HepG2 (cell line): ENCODE results near the gene MICAL3. TPM values are rescaled to one million over a fixed set of nuclear protein-coding genes. Genes with fewer than 3 reads are reported as not detected.

Source experiments
- ATAC-seq: fragments of 200-7000 bp; cut with Tn5 transposase; 3 replicates; pipeline ENCODE4 v1.9.1; 2020; ENCODE audit warnings: mild to moderate bottlenecking, moderate library complexity
- BruUV-seq: library from RNA; stranded (reverse); fragments of 400-500 nt; replicated peaks from 2 replicates; lab custom pipeline; 2021; lab: Mats Ljungman, UMichigan
- CTCF ChIA-PET: fragments of 300-600 bp; formaldehyde crosslinking; extraction: SDS; loops from one replicate; lab custom pipeline; 2021; ENCODE audit warnings: low total read pairs, inconsistent platforms, low intra/inter-chr PET ratio; lab: Yijun Ruan, JAX
- POLR2A ChIA-PET: fragments of 350-600 bp; sonication (Branson Sonifier 250); formaldehyde crosslinking; loops from one replicate; lab custom pipeline; 2020; ENCODE audit warnings: antibody characterized with exemption, inconsistent platforms; lab: Yijun Ruan, JAX
- DNase-seq: peaks from one replicate; pipeline ENCODE4 v3.0.0-alpha.2; 2015; ENCODE audit warnings: low spot score
- FAIRE-seq: peaks from 3 replicates; lab custom pipeline; 2011; peaks lifted over from hg19 to GRCh38; lab: Jason Lieb, UNC
- H2AFZ ChIP-seq: one replicate; pipeline ENCODE4 v1.6.1; 2011; ENCODE audit warnings: low read length, inconsistent platforms
- H3K27ac ChIP-seq: fragments of 300-600 bp; 3 replicates; pipeline ENCODE4 v1.8.0; 2011; ENCODE audit warnings: mixed run types, mild to moderate bottlenecking, mixed read lengths, low read length, inconsistent platforms; ENCODE audit not compliant: insufficient read depth; ENCODE audit errors: extremely low read length
- H3K27me3 ChIP-seq, 2 experiments: fragments of 200-600 bp in 1 of 2; 2 replicates in 1 of 2; 3 replicates in 1 of 2; pipeline versions ENCODE4 v1.6.0 to v1.8.0; 2011; ENCODE audit warnings: low read length in 2 of 2, mild to moderate bottlenecking in 2 of 2, moderate library complexity in 2 of 2, inconsistent platforms in 1 of 2; ENCODE audit not compliant: insufficient read depth in 2 of 2, control insufficient read depth in 1 of 2
- H3K36me3 ChIP-seq, 2 experiments: fragments of 200-600 bp in 1 of 2; replicated peaks in 1 of 2; 2 replicates in 1 of 2; 3 replicates in 1 of 2; pipeline versions ENCODE4 v1.5.1 to v1.8.0; 2011; ENCODE audit warnings: low read length in 2 of 2, inconsistent platforms in 1 of 2; ENCODE audit not compliant: insufficient read depth in 2 of 2, control insufficient read depth in 1 of 2
- H3K4me1 ChIP-seq: 2 replicates; pipeline ENCODE4 v1.5.1; 2012; ENCODE audit warnings: low read length, inconsistent platforms; ENCODE audit not compliant: insufficient read depth
- H3K4me2 ChIP-seq: 2 replicates; pipeline ENCODE4 v1.6.0; 2011; ENCODE audit warnings: low read depth, low read length, inconsistent platforms
- H3K4me3 ChIP-seq, 3 experiments: fragments of 200-600 bp in 1 of 3; sonication (generic), shearing (Covaris generic) in 1 of 3; replicated peaks in 1 of 3; 2 replicates each; pipeline ENCODE4 v1.5.1; 2011 to 2016; ENCODE audit warnings: low read length in 3 of 3, inconsistent platforms in 2 of 3, low read depth in 2 of 3, mild to moderate bottlenecking in 2 of 3, control low read depth in 1 of 3, mixed read lengths in 1 of 3; ENCODE audit not compliant: insufficient read depth in 1 of 3
- H3K79me2 ChIP-seq: one replicate; pipeline ENCODE4 v1.6.1; 2011; ENCODE audit warnings: low read length, inconsistent platforms; ENCODE audit not compliant: insufficient read depth
- H3K9ac ChIP-seq: 2 replicates; pipeline ENCODE4 v1.6.0; 2011; ENCODE audit warnings: mild to moderate bottlenecking, low read depth, low read length, inconsistent platforms; ENCODE audit not compliant: insufficient read depth
- H3K9me3 ChIP-seq: 2 replicates; pipeline ENCODE4 v1.5.1; 2012; ENCODE audit warnings: mild to moderate bottlenecking, low read length
- H4K20me1 ChIP-seq: 2 replicates; pipeline ENCODE4 v1.6.0; 2011; ENCODE audit warnings: inconsistent platforms, mild to moderate bottlenecking, low read length, moderate library complexity; ENCODE audit not compliant: insufficient read depth
- ATF7-NPFF ChIP-seq: sonication (generic); formaldehyde crosslinking; IDR thresholded peaks from 2 replicates; pipeline ENCODE4 v1.8.1; 2023; ENCODE audit warnings: mild to moderate bottlenecking, low read depth, missing genetic modification reagents, moderate library complexity
- CEBPB ChIP-seq: IDR thresholded peaks from 2 replicates; pipeline ENCODE4 v1.6.1; 2011; ENCODE audit warnings: low read depth, low read length, improper control_type of control experiment, borderline replicate concordance
- CEBPG ChIP-seq: IDR thresholded peaks from 2 replicates; pipeline ENCODE4 v1.6.1; 2016
- CSRNP2 ChIP-seq: sonication (generic); formaldehyde crosslinking; conservative IDR thresholded peaks from 2 replicates; pipeline ENCODE4 v1.8.0; 2022; ENCODE audit warnings: low read depth, missing genetic modification reagents
- EEA1 ChIP-seq: sonication (generic); formaldehyde crosslinking; IDR thresholded peaks from 2 replicates; pipeline ENCODE4 v1.5.1; 2020; ENCODE audit warnings: mild to moderate bottlenecking, missing genetic modification reagents, borderline replicate concordance
- MYC ChIP-seq: sonication (generic); formaldehyde crosslinking; IDR thresholded peaks from 2 replicates; pipeline ENCODE4 v1.9.0; 2021; ENCODE audit warnings: missing genetic modification reagents, borderline replicate concordance
- RARG ChIP-seq: sonication (generic); formaldehyde crosslinking; IDR thresholded peaks from 2 replicates; pipeline ENCODE4 v1.4.0; 2020; ENCODE audit warnings: low read depth, mild to moderate bottlenecking, missing genetic modification reagents
- SALL2 ChIP-seq: sonication (generic); formaldehyde crosslinking; IDR thresholded peaks from 2 replicates; pipeline ENCODE4 v1.8.1; 2023; ENCODE audit warnings: mild to moderate bottlenecking, missing genetic modification reagents, inconsistent platforms
- WGBS: methylation state at CpG from one replicate; pipeline ENCODE4 v1.1.6; 2017; ENCODE audit warnings: low lambda C conversion rate; 5-methylcytosine and 5-hydroxymethylcytosine counted together
- in situ Hi-C: cut with HindIII; loops from 2 replicates; pipeline ENCODE4 v1.10.0; 2017; ENCODE audit warnings: low pct_unique_long_range_greater_than_20kb; ENCODE audit not compliant: extremely low pct_ligation_motif_present
- intact Hi-C: fragments of 100-400 bp; cut with micrococcal nuclease; formaldehyde crosslinking; loops from one replicate; pipeline ENCODE4 v1.10.0; 2022; ENCODE audit not compliant: unreplicated experiment
- polyA plus RNA-seq, 8 experiments: library from polyadenylated mRNA; depleted of rRNA in 3 of 8; stranded (reverse) in 7 of 8; unstranded in 1 of 8; fragments of >200 nt; fragmentation: Illumina TruSeq in 4 of 8; extraction: Trizol in 4 of 8; gene quantifications; 2 replicates each; pipeline versions ENCODE4 v1.2.1 to v1.2.3, GENCODE V29; 2011 to 2016; ENCODE audit warnings: low read depth in 4 of 8, missing spikeins in 1 of 8, mixed read lengths in 1 of 8; ENCODE audit not compliant: insufficient read depth in 1 of 8
- total RNA-seq, 5 experiments: library from RNA; depleted of rRNA; stranded (reverse); fragments of >200 nt; fragmentation: Illumina TruSeq; extraction: Trizol; gene quantifications; 2 replicates each; pipeline ENCODE4 v1.2.3, GENCODE V29; 2016; ENCODE audit warnings: low read depth in 1 of 5

The MICAL3 gene
- total and polyA plus RNA-seq, 2 of the 13 experiments (the other 11 are each of a cell fraction or from before 2014, with no cell fraction given) = 5.3 to 12.5 TPM

GRCh38 chr22:18029686-18030267, 5.4 kb upstream of the MICAL3 start (continued):
- TF ChIP-seq CSRNP2 (no peak), EEA1 (no peak)

GRCh38 chr22:18028817-18029527, 4.6 kb upstream of the MICAL3 start:
- Histone ChIP-seq H3K27ac (no peak overlapping the region), H4K20me1 (no peaks in the 10 kb centered on the region), H2AFZ (no peak overlapping the region), H3K79me2 (no peaks in the 10 kb centered on the region), H3K27me3 (peaks cover 0 to 24% of the 10 kb centered on the region in 2 experiments; a peak in 4 of 5 replicates), H3K36me3 (no peaks in the 10 kb centered on the region), H3K9me3 (no peaks in the 10 kb centered on the region), H3K9ac (no peak overlapping the region), H3K4me3 (no peak overlapping the region), H3K4me1 (peaks cover 27% of the 10 kb centered on the region), H3K4me2 (no peak overlapping the region)
- CTCF ChIA-PET = no interaction called here
- no TSS peak for BruUV-seq
- 2% methylated on average over 3 of the region's 3 CpGs for WGBS
- FAIRE-seq = no peak
- no peak for DNase-seq
- intact Hi-C loops (no loop called here), in situ Hi-C loops (loop anchor here (10.0 kb wide), 2 partner anchors 114 to 194 kb away; no protein-coding TSS in a partner anchor)
- ATAC-seq = no peak
- no peak for TF ChIP-seq MYC (CRISPR knock-in tag)
- TF ChIP-seq CEBPB = peak; percentile 32; the same call in 1 of the 2 replicates
- TF ChIP-seq SALL2 (CRISPR knock-in tag) = no peak
- TF ChIP-seq ATF7-NPFF (CRISPR knock-in tag) = no peak
- TF ChIP-seq RARG (CRISPR knock-in tag) = no peak
- TF ChIP-seq CEBPG (CRISPR knock-in tag) = peak; percentile 29; the same call in 1 of the 2 replicates
- POLR2A ChIA-PET = interaction anchor here (0.9 to 1.1 kb wide), 2 partner anchors 16 to 32 kb away, joined by 3 read pairs; no protein-coding TSS in a partner anchor
